Tibial artery (tissue), 4 donors: Measurements from ENCODE around the gene ACAN.

ENCODE experiments used
- DNase-seq, 2 donors: peaks; one replicate each; pipeline ENCODE4 v3.0.0-alpha.2; 2019
- H3K27ac ChIP-seq, 2 donors: fragments of 200-600 bp; sonication (generic) in 1 of 2; 1 replicate in 1 of 2; 2 replicates in 1 of 2; pipeline ENCODE4 v1.5.1; 2018 to 2019; ENCODE audit warnings: mild to moderate bottlenecking in 1 of 2
- H3K27me3 ChIP-seq, 2 donors: fragments of 200-600 bp; sonication (generic) in 1 of 2; one replicate each; pipeline versions ENCODE4 v1.5.1 to v1.6.0; 2016 to 2019
- H3K36me3 ChIP-seq, 3 donors: fragments of 200-600 bp; sonication (generic) in 2 of 3; one replicate each; pipeline ENCODE4 v1.5.1; 2016 to 2019; ENCODE audit warnings: mild to moderate bottlenecking in 2 of 3
- H3K4me1 ChIP-seq, 4 donors: fragments of 200-600 bp; sonication (generic) in 2 of 4; 1 replicate in 3 of 4; 2 replicates in 1 of 4; pipeline ENCODE4 v1.5.1; 2016 to 2019
- H3K4me3 ChIP-seq, 2 donors: fragments of 200-600 bp; sonication (generic) in 1 of 2; 1 replicate in 1 of 2; 2 replicates in 1 of 2; pipeline ENCODE4 v1.5.1; 2018 to 2019; ENCODE audit warnings: mild to moderate bottlenecking in 2 of 2
- H3K9me3 ChIP-seq, 3 donors: fragments of 200-600 bp; sonication (generic) in 1 of 3; one replicate each; pipeline ENCODE4 v1.5.1; 2016 to 2019
- CTCF ChIP-seq, 2 experiments: fragments of 200-600 bp in 1 of 2; fragments of 450-650 bp in 1 of 2; IDR thresholded peaks; one replicate each; pipeline ENCODE4 v1.5.1; 2017 to 2019; ENCODE audit warnings: antibody characterized with exemption in 2 of 2, mild to moderate bottlenecking in 1 of 2, moderate library complexity in 1 of 2
- intact Hi-C: fragments of 100-400 bp; cut with DNase I; formaldehyde crosslinking; loops from one replicate; pipeline ENCODE4 v1.15.0; 2023; ENCODE audit warnings: low total_unique reads

ACAN gene

GRCh38 chr15:88765212-88765611 lies 38.0 kb upstream of the ACAN start:
- no peak overlapping the region for H3K4me3 ChIP-seq
- peaks cover 0 to 10% (median 6%) of the 10 kb centered on the region in 4 donors for H3K4me1 ChIP-seq
- no peak for DNase-seq
- no peaks in the 10 kb centered on the region for H3K9me3 ChIP-seq
- intact Hi-C loops: no loop called here
- TF ChIP-seq CTCF (IDR thresholded peaks at IDR 0.05): no peak
- no peak overlapping the region for H3K27ac ChIP-seq
- no peaks in the 10 kb centered on the region for H3K36me3 ChIP-seq
- no peaks in the 10 kb centered on the region for H3K27me3 ChIP-seq

GRCh38 chr15:88769161-88769971 lies 33.9 kb upstream of the ACAN start:
- DNase-seq: peak in 1 of 2 donors; percentile 69
- peak overlapping the region; percentile 40 to 44 for H3K4me3 ChIP-seq

GRCh38 chr15:88775776-88776175 lies 27.5 kb upstream of the ACAN start:
- DNase-seq: no peak
- Histone ChIP-seq H3K27ac (no peak overlapping the region), H3K4me1 (no peaks in the 10 kb centered on the region), H3K9me3 (peaks cover 3 to 6% (median 6%) of the 10 kb centered on the region in 3 donors), H3K4me3 (no peak overlapping the region), H3K27me3 (no peaks in the 10 kb centered on the region), H3K36me3 (no peaks in the 10 kb centered on the region)
- no peak for TF ChIP-seq CTCF (IDR thresholded peaks at IDR 0.05)
- intact Hi-C loops: no loop called here

More at GRCh38 chr15:88769161-88769971, 33.9 kb upstream of the ACAN start:
- no peaks in the 10 kb centered on the region for H3K9me3 ChIP-seq
- no peaks in the 10 kb centered on the region for H3K27me3 ChIP-seq
- no peaks in the 10 kb centered on the region for H3K36me3 ChIP-seq
- peak overlapping the region; percentile 31 to 73 for H3K27ac ChIP-seq
- no peak for TF ChIP-seq CTCF (IDR thresholded peaks at IDR 0.05)
- H3K4me1 ChIP-seq: peaks cover 0 to 10% (median 6%) of the 10 kb centered on the region in 4 donors
- intact Hi-C loops: no loop called here

GRCh38 chr15:88776646-88777045 lies 26.6 kb upstream of the ACAN start:
- Histone ChIP-seq H3K9me3 (peaks cover 3 to 6% (median 6%) of the 10 kb centered on the region in 3 donors), H3K4me3 (no peak overlapping the region), H3K4me1 (no peaks in the 10 kb centered on the region), H3K36me3 (no peaks in the 10 kb centered on the region), H3K27ac (no peak overlapping the region), H3K27me3 (no peaks in the 10 kb centered on the region)
- no peak for DNase-seq
- intact Hi-C loops: no loop called here
- no peak for TF ChIP-seq CTCF (IDR thresholded peaks at IDR 0.05)

GRCh38 chr15:88779944-88780343 lies 23.3 kb upstream of the ACAN start:
- intact Hi-C loops: no loop called here
- H3K27ac ChIP-seq: no peak overlapping the region
- no peak for DNase-seq
- H3K36me3 ChIP-seq: no peaks in the 10 kb centered on the region
- no peaks in the 10 kb centered on the region for H3K27me3 ChIP-seq
- no peaks in the 10 kb centered on the region for H3K4me1 ChIP-seq
- H3K9me3 ChIP-seq: peaks cover 3 to 6% (median 6%) of the 10 kb centered on the region in 3 donors
- H3K4me3 ChIP-seq: no peak overlapping the region
- no peak for TF ChIP-seq CTCF (IDR thresholded peaks at IDR 0.05)
